ENCODE measurements around the gene ZAP70. TPM values are rescaled to one million over a fixed set of nuclear protein-coding genes. Genes with fewer than 3 reads are reported as not detected.

Gene ZAP70
- total RNA-seq, 1 experiment from 2014 or later = not detected

DNA sequence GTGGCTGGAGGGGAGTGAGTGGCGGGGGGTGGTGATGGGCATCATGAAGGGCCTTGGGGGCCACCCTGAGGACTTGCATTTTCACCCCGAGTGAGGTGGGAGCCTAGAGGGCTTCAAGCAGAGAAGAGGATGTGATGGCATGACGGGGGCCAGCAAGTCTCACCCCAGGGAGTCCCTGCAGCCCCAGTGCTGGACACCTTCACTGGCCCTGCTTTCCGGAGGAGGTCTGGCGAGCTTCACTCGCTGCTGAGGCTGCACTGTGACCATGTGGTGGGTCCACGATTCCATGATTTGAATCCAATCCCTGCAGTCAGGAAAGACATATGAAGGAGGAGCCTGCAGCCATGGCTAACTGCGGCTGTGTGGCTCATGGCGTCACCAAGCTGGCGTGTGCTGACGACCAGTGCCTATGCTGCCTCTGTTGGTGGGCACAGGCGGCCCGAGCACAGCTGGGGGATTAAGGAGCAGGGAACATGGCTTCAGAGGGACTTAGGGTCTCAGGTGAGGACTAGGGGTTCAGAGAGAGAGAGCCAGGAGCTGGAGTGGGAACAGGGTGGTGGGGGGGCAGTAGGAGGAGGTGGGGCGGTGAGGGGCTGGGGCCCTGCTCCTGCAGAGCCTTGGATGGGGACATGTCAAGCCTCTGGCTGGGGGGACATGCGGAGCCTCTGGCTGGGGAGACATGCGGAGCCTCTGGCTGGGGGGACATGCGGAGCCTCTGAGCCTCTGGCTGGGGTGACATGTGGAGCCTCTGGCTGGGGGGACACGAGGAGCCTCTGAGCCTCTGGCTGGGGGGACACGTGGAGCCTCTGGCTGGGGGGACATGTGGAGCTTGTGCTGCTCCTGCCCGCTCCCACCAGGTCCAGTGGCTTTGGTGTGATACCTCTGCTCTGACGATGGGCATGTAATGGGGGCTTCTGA, 3.6 kb downstream of the ZAP70 start:
- no peak for DNase-seq (ENCODE audit: low spot score)

GRCh38 chr2:97717613-97717995, 4.2 kb downstream of the ZAP70 start:
- DNase-seq (ENCODE audit: low spot score) = no peak

- DNase-seq (ENCODE audit: low spot score) = no peak
These were observed 4.9 kb downstream of the ZAP70 start for GRCh38 chr2:97718051-97718882.

DNA sequence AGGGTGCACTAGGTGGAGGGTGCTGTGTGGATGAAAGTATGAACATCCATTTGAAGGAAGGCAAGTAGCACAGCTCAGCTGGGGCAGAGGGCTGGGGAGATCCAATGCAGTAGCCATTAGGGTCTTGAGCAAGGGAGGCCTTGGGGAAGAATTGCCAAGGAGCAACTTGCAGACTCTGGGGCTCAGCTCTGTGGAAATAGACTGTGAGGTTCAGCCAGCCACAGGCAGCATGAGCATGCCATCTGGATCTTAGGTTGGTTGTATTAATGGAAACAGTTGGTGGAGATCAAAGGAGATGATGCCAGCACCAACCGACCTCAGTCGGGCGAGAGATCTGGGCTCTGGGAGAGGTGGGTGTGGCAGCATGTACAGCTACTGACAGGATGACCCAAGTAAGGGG, 5.6 kb downstream of the ZAP70 start:
- DNase-seq (ENCODE audit: low spot score) = no peak

- DNase-seq (ENCODE audit: low spot score) = no peak
These were observed 6.2 kb downstream of the ZAP70 start for GRCh38 chr2:97719362-97720155.

DNA sequence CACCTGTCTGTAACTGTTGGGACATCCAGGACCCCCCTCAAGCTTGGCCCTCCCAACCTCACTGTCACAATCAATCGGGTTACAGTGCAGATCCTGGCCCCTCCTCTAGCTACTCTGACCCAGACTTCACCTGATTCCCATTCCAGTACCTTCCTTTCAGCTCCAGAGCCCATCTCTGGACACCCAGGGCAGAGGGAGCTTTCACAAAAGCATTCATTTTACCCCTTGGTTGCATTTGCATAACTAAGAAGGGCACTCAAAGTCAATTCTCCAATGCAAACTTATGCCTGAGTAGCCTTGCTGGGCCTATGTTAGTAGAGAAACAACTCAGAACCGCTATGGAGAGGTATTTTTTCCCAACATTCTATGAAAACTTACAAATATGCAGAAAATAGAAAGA, 7.4 kb downstream of the ZAP70 start:
- no peak for DNase-seq (ENCODE audit: low spot score)

DNA sequence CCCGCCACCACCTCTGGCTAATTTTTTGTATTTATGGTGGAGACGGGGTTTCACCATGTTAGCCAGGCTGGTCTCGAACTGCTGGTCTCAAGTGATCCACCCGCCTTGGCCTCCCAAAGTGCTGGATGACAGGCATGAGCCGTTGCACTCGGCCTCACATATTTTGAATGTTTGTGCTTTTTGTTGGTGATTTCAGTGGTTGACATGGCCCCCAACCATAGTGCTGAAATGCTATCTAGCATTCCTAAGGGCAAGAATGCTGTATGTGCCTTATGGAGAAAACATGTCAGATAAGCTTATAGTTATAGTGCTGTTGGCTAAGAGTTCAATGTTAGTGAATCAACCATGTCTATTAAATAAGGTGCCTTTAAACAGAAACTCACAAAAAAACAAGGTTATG, 8.9 kb downstream of the ZAP70 start:
- DNase-seq (ENCODE audit: low spot score) = no peak

DNA sequence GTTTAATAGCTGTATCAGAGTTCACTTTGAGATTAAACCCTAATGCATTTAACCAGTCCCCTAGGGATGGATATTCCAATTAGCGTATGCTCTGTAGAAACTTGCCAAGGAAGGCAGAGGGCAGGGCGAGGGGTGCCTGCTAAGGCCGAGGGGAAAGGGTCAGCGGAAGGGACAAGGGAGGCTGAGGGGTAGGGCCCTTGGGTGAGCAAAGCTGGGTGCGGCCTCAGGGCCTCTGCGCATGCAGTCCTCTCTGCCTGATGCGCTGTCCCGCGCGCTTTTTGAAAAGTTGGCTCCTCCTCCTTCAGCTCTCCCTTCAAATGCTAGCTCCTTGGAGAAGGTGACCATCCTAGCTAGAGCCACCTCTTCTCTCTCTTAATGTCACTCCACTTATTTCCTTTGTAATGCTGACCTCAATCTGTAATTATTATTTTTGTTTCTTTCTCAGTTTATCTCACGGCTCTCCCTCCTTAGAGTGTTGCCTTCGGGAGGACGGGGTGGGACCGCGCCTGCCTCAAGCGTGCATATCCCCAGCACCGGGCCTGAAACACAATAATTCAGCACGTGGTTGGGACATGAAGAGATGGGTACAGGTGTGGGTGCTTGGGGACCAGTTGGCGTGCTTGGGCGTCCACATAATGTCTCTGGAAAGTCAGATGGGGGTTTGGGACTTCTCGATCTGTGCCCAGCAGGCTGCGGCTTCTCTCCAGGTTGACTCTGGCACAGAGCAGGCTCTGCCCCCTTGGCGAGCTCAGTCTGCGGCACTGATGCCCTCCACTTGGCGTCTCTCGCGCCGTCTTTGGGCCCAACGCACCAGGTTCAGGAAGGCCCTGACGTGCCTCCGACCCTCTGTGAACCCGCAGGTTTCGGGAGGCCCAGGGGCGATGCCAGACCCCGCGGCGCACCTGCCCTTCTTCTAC, 10.0 kb downstream of the ZAP70 start:
- DNase-seq (ENCODE audit: low spot score) = no peak

DNA sequence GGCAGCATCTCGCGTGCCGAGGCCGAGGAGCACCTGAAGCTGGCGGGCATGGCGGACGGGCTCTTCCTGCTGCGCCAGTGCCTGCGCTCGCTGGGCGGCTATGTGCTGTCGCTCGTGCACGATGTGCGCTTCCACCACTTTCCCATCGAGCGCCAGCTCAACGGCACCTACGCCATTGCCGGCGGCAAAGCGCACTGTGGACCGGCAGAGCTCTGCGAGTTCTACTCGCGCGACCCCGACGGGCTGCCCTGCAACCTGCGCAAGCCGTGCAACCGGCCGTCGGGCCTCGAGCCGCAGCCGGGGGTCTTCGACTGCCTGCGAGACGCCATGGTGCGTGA, 10.7 kb downstream of the ZAP70 start:
- DNase-seq (ENCODE audit: low spot score) = no peak

DNA sequence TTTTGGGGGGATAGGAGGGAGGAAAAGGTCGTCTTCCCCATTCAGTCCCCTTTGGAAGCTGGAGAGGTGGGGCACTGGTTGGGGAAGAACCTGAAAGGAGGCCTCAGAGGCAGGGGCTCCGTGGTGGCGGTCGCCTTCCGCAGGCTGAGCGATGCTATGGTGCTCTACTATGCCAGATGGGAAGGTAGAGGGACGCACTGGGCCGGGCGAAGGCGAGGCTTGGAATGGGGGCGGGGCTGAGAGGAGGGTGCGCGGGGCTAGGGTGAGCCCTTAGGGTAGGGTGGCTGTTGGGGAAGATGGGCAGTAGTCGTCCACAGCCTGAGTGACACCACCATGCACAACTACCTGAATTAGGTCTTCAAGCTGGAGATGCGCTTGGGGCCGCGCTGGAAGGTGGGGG, 11.1 kb downstream of the ZAP70 start:
- DNase-seq (ENCODE audit: low spot score) = no peak

DNA sequence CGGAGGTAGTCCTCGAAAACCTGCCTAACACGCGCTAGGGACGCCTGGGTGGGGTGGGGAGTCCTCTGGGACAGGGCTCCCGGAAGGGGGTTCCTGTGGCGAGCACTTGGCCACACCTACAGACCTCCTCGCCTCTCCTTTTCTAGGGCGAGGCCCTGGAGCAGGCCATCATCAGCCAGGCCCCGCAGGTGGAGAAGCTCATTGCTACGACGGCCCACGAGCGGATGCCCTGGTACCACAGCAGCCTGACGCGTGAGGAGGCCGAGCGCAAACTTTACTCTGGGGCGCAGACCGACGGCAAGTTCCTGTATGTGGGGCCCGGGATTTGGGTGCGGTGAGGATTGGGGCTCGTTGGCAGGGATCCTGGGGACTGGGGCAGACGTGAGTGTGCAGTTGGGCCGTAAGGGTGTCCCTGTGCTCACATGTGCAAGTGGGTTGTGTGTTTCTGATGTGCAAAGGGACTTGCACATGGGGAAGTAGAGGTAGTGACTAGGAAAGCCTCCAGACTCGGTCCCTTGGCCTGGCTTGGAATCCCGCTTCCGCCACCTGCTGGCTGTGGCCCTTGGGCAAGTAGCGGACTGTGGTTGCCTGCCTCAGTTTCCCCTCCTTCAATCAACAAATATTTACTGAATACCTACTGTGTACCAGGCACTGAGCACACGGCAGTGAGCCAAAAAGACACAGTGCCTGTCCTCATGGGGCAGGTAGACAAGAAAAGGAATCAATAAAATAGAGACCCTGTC, 11.7 kb downstream of the ZAP70 start:
- DNase-seq (ENCODE audit: low spot score) = no peak

DNA sequence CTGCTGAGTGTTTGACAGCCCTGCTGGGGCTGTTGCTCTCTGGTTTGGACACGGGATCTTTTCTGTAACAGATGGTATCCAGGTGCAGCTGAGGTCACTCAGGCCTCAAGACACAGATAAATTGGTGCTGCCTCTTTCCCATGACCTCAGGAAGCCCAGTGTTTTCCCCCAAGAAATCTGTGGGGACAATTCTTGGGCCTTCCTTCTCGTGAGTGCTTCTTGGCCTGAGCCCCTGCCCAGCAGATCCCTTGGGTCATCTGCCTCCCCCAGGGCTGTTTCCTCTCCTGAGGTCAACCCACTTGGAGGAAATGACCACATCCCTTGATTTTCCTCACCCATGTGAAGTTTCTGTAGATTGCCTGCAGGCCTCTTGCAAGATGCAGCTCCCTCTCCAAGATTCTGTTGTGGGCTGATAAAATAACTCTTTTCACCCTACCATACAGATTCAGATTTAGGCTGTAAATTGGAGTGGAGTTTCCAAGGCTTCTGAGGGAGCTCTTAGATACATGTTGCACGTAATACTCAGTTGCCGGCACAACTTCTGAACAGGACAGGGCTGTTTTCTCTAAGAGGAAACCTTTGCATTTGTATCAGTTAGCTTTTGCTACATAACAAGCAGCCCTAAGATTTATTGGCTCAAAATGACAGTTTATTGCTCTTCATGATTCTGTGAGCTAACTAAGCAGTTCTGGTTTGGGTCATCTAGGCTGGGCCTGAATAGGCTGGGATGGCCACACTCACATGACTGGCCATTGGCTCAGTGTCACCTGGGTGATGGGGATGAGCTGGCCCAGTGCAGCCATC, 13.1 kb downstream of the ZAP70 start:
- no peak for DNase-seq (ENCODE audit: low spot score)

DNA sequence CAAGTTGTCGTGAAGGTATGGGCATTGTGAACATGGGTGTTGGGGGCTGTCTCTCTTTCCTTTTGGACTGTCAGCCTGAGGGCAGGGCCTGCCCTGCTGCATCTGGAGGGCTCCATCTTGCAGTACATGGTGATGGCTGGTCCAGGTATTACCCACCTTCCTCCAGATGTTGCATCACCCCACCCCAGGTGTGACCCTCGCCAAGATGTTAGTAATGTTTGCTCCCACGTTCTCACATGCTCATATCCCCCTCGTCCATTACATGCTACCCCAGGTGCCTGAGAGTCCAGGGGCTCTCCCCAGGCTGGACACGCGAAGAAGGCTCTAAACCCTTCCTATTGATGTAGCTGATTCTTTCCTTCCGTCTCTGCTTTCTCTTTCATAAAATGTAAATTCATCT, 13.9 kb downstream of the ZAP70 start:
- no peak for DNase-seq (ENCODE audit: low spot score)

- DNase-seq (ENCODE audit: low spot score) = peak; percentile 23
These were observed 14.8 kb downstream of the ZAP70 start for GRCh38 chr2:97728091-97728731.

DNA sequence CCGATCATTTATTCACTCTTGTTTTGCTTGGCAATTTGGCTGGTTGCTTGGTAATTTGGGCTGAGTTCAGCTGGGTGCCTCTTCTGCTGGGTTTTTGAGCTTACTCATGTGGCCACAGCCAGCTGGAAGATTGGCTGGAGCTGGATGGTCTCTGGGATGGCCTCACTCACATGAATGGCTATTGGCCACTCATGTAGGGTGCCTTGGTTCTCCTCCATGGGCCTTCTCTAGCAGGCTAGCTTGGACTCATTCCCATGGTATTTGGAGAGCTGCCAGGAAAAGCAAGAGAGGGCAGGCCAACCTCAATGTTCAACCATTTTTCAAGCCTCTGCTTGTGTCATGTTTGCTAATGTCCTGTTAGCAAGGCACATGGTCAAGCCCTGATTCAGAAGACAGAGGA, 16.9 kb downstream of the ZAP70 start:
- DNase-seq (ENCODE audit: low spot score) = peak; percentile 43

- no peak for DNase-seq (ENCODE audit: low spot score)
These were observed 18.1 kb downstream of the ZAP70 start for GRCh38 chr2:97731274-97732020.

DNA sequence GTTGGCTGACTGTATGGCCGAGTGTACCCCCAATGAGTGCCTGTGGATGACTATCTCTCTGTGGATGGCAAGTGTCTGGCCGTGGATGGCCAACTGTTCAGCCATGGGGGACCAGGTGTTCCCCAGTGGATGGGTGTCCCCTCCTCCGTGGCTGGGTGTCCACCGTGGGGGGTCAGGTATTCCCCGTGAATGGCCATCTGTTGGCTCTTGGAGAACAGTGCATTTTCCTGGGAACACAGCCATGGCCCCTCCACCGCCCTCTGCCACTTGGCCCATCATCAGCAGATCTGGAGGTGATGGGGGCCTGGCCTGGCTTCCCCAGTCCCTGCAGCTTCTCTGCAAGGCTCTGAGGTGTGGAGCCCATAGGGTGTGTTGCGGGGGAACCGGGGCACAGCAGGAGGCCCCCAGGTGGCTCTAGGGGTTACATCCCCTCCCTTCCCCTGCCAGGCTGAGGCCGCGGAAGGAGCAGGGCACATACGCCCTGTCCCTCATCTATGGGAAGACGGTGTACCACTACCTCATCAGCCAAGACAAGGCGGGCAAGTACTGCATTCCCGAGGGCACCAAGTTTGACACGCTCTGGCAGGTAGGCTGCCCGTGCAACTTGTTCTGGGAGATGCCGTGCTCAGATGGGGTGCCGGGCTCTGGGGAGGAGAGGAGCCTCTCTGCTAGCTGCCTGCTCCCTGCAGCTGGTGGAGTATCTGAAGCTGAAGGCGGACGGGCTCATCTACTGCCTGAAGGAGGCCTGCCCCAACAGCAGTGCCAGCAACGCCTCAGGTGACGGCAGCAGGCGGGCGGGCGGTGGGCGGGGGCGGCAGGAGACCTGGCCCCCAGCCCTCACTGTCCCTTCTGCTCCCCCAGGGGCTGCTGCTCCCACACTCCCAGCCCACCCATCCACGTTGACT, 19.3 kb downstream of the ZAP70 start:
- no peak for DNase-seq (ENCODE audit: low spot score)

All from A172 (cell line).